GM21360 (cell line): ENCODE data around the gene ELAPOR2.
"Not testable (repeated sequence)": the region's sequence is repeated elsewhere in the genome, so short reads cannot be mapped to it uniquely, and the experiment has no call there.

Experiments
- ATAC-seq: cut with Tn5 transposase; IDR thresholded peaks from one replicate; pipeline ENCODE4 v1.9.1; 2021; ENCODE audit warnings: mild to moderate bottlenecking, moderate library complexity; ENCODE audit not compliant: unreplicated experiment

ELAPOR2 gene, protein sequence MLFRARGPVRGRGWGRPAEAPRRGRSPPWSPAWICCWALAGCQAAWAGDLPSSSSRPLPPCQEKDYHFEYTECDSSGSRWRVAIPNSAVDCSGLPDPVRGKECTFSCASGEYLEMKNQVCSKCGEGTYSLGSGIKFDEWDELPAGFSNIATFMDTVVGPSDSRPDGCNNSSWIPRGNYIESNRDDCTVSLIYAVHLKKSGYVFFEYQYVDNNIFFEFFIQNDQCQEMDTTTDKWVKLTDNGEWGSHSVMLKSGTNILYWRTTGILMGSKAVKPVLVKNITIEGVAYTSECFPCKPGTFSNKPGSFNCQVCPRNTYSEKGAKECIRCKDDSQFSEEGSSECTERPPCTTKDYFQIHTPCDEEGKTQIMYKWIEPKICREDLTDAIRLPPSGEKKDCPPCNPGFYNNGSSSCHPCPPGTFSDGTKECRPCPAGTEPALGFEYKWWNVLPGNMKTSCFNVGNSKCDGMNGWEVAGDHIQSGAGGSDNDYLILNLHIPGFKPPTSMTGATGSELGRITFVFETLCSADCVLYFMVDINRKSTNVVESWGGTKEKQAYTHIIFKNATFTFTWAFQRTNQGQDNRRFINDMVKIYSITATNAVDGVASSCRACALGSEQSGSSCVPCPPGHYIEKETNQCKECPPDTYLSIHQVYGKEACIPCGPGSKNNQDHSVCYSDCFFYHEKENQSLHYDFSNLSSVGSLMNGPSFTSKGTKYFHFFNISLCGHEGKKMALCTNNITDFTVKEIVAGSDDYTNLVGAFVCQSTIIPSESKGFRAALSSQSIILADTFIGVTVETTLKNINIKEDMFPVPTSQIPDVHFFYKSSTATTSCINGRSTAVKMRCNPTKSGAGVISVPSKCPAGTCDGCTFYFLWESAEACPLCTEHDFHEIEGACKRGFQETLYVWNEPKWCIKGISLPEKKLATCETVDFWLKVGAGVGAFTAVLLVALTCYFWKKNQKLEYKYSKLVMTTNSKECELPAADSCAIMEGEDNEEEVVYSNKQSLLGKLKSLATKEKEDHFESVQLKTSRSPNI

GRCh38 chr7:87059525-87060287 lies at the start of gene ELAPOR2:
Gene ELAPOR2, minus strand, starts transcription at chr7:87059654. Its CDS starts 141 bp downstream, at chr7:87059513.
- ATAC-seq, result peak; percentile 97

DNA sequence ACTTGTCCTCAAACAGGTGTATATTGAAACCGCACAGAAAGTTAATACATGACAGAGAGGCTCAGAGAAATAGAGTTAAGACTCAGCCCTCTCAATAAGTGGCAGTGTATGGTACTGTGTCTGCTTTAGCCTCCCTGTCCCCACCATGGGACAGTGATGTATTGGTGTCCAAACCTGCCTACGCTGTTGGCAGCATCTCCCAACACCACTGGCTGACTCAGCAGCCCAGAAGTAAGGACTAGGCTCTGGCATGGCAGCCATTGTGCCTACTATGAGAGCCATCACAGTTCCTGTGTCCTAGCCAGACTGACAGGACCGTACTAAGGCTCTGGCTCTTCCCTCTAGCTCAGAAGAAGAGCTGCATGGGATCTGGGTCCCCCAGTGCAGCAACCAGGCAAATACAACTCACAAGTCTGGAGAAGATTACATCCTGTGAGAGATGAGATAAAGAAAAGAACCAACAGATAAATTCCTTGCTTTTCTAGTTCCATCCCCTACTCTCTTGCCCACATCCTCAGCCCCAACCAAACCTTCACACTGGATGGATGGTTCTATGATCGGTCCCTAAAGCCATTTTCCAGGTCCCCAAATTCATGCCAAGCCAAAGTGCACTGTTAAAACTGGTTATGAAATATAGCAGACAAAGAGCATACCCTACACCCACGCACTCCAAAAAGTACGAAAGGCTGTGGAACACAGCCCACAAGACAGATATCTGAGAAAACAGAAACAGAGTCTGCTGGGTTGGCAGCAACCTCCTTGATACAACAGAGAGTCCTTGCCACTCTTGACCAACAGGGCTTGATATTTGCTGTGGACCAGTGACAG lies 48.7 kb upstream of the ELAPOR2 start:
- ATAC-seq, result no peak

GRCh38 chr7:87106974-87107612 lies 47.6 kb upstream of the ELAPOR2 start:
- no peak for ATAC-seq

DNA sequence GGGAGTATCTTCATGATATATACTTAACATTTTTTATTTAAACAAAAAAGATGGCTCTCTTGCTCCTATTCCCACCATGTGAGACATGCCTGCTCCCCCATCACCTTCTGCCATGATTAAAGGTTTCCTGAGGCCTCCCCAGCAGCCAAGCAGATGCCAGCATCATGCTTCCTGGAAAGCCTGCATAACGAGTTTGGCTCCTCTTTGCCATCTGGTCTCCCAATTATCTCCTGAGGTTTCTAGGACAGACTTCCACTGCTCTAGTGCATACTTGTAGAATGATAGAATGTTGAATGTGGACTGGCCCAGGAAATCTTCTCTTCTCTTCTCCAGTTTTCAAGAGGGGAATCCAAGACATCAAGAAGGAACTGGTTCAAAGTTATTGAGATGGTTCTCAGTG lies 45.9 kb upstream of the ELAPOR2 start:
- ATAC-seq, result no peak

DNA sequence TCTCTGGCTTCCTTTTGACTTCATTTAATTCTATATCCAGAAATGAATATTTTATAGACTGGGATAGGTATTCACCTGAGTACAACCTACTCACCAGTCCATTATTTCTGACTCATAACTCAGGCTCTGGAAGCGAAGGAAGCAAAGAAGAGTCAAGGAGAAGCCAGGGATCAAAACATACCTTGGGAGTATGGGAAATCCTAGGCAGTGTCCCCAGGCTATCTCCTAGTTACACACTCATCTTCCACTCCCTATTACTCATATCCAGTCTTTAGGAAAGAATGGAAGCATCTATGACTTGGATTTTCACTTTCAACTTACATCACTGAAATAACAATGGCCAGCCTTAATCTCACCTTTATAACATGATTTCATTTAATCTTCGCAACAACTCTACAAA lies 40.9 kb upstream of the ELAPOR2 start:
- no peak for ATAC-seq

DNA sequence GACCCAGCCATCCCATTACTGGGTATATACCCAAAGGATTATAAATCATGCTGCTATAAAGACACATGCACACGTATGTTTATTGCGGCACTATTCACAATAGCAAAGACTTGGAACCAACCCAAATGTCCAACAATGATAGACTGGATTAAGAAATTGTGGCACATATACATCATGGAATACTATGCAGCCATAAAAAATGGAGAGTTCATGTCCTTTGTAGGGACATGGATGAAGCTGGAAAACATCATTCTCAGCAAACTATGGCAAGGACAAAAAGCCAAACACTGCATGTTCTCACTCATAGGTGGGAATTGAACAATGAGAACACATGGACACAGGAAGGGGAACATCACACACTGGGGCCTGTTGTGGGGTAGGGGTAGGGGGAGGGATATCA lies 37.9 kb upstream of the ELAPOR2 start:
- not testable (repeated sequence) for ATAC-seq

- no peak for ATAC-seq
Observed at GRCh38 chr7:87094322-87094721, 34.9 kb upstream of the ELAPOR2 start.

DNA sequence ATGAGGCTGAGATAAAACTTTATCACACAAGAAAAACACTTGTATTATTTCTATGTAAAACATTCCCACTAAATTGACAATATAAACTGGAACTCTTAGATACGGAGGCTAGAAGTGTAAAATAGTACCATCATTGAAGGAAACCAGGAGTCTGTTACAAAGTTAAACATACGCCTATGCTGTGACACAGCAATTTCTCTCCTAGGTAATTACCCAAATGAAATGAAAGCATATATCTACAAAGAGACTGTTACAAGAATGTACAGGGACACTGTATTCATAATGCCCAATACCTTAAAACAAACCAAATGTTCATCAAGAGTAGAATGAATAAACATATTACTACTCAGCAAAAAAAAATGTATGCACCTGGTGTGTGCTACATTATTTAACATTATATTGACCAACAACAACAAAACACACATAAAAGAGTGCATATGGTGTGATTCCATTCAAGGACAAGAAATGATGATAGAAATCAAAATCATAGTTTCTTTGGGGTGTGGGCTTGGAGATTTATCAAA lies 33.2 kb upstream of the ELAPOR2 start:
- ATAC-seq, result no peak

- no peak for ATAC-seq
Observed at GRCh38 chr7:87091487-87092066, 32.1 kb upstream of the ELAPOR2 start.

GRCh38 chr7:87083865-87084519 lies 24.5 kb upstream of the ELAPOR2 start:
- ATAC-seq, result no peak

DNA sequence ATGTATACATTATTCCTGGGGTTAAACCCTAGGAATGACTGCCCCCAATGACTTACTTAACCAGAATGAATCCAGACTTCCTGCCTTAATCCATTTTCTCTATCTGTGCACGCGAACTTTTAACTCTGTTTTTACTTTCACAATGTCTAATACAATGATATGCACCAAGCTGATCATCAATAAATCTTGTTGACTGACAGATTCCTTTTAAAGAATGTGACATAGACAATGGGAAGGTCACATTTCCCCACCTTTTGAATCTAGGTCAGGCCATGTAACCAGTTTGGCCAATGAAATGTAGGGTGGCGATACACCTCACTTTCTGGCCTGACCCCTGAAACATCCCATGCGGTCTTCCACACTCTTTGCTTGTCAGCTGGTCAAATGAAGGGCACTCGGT lies 23.2 kb upstream of the ELAPOR2 start:
- ATAC-seq, result no peak

DNA sequence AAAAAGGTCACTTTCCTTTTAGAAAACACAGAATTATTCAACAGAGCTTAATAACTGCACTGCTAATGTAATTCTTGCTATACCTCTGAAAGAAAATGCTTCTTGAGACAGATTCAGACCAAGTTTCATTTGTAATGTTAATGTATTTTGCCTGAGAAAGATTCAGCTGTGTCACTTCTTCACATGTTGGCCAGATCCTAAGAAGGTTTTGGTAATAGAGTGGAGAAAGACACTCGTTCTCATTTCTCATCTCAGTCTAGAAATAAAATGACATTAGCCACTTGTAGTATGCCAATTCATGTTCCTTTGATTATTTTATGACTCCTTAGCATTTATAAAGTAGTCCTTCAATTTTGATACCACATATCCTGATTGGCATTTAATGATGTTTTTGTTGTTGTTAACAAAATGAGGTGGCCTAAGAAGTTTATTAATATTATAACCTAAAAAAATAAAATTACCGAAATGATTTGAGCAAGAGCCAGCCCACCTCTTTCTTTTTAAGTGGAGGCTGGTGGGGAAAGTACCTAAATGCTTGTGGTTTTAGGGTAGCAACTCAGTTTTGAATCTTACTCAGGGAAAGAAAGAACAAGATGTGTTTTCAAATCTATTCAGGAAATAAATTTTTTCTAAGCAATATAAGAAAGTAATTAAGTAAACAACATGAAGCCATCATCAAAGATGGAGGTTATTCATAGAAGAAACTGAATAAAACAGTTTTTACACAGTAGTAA lies 16.4 kb upstream of the ELAPOR2 start:
- ATAC-seq, result peak; percentile 83

DNA sequence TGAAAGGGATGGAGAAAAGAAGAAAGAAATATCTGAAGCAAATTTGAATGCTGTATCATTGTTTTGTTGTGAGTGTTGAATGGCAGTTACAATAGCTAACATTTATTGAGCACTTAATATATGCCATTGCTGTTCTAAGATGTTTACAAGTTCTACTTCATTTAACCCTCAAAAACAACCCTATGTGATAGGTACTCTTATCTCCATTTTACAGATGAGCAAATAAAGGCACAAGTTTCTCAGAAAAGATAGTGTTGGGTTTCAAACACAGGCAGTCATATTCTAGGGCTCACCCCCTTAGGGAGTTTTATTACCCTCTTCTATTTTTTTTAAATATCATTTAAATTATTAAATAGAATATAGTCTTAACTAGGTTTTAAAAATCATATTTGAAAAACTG lies 8.3 kb upstream of the ELAPOR2 start:
- ATAC-seq, result no peak

DNA sequence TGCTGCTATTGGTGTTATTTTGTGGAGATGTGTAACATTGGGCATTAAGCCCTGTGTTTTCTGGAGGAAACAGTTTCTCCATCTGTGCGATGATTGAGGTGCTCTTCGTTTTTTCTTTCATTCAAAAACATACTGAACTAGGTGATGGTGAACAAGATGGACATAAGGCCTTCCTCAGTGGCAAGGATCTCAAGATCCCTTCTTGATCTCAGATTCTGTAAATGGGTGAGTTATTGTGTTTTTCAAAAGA lies 759 bp upstream of the ELAPOR2 start:
- ATAC-seq, result no peak

GRCh38 chr7:87058744-87059524 lies 520 bp downstream of the ELAPOR2 start:
- peak; percentile 36 for ATAC-seq

DNA sequence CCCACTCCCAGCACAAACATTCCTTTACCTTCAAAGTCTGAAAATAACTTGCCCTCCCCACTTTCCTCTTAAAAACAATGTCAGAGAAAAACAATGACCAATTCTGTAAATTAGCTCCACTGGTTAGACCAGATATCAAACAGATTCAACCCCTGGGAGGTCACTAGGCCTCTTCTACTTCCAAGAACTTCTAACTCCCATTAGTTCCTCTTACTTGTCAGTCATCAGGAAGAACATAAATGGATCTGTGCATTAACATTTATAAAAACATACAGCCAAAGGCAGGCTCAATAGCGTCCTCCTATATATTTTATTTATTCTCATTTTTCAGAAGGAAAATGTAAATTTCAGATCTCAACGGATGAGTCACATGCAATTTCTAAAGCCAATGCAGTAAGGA lies 2.2 kb downstream of the ELAPOR2 start:
- ATAC-seq, result no peak

GRCh38 chr7:87056346-87056745 lies 3.1 kb downstream of the ELAPOR2 start:
- ATAC-seq, result no peak
